ENCODE measurements around the gene NELL1.

NELL1 gene

GRCh38 chr11:21350613-21351012, 681.2 kb downstream of the NELL1 start:
- Histone ChIP-seq H3K9me3 (ENCODE audit: low read length) (no peaks in the 10 kb centered on the region), H3K27ac (ENCODE audit: low read depth, low read length) (no peak overlapping the region), H3K27me3 (ENCODE audit: control insufficient read depth in 1 of 2, insufficient read depth in 2 of 2, low read length in 2 of 2) (no peaks in the 10 kb centered on the region), H3K4me1 (ENCODE audit: insufficient read depth, low read length) (no peaks in the 10 kb centered on the region), H3K36me3 (ENCODE audit: insufficient read depth, low read length) (no peaks in the 10 kb centered on the region), H3K4me3 (ENCODE audit: low read depth in 1 of 2, low read length in 2 of 2) (no peak overlapping the region), H3K9ac (ENCODE audit: low read length) (no peak overlapping the region)

- Histone ChIP-seq H3K9ac (ENCODE audit: low read length) (no peak overlapping the region), H3K4me3 (ENCODE audit: low read depth in 1 of 2, low read length in 2 of 2) (no peak overlapping the region), H3K36me3 (ENCODE audit: insufficient read depth, low read length) (no peaks in the 10 kb centered on the region), H3K9me3 (ENCODE audit: low read length) (no peaks in the 10 kb centered on the region), H3K27me3 (ENCODE audit: control insufficient read depth in 1 of 2, insufficient read depth in 2 of 2, low read length in 2 of 2) (no peaks in the 10 kb centered on the region), H3K4me1 (ENCODE audit: insufficient read depth, low read length) (no peaks in the 10 kb centered on the region), H3K27ac (ENCODE audit: low read depth, low read length) (no peak overlapping the region)
Observed at GRCh38 chr11:21353425-21353824, 684.0 kb downstream of the NELL1 start.

- H3K27ac ChIP-seq (ENCODE audit: low read depth, low read length), result no peak overlapping the region
- H3K4me3 ChIP-seq (ENCODE audit: low read depth in 1 of 2, low read length in 2 of 2), result no peak overlapping the region
- no peaks in the 10 kb centered on the region for H3K9me3 ChIP-seq (ENCODE audit: low read length)
- no peaks in the 10 kb centered on the region for H3K27me3 ChIP-seq (ENCODE audit: control insufficient read depth in 1 of 2, insufficient read depth in 2 of 2, low read length in 2 of 2)
- no peak overlapping the region for H3K9ac ChIP-seq (ENCODE audit: low read length)
- no peaks in the 10 kb centered on the region for H3K36me3 ChIP-seq (ENCODE audit: insufficient read depth, low read length)
- H3K4me1 ChIP-seq (ENCODE audit: insufficient read depth, low read length), result no peaks in the 10 kb centered on the region
Observed at GRCh38 chr11:21364866-21365624, 695.7 kb downstream of the NELL1 start.

- Histone ChIP-seq H3K4me1 (ENCODE audit: insufficient read depth, low read length) (no peaks in the 10 kb centered on the region), H3K27me3 (ENCODE audit: control insufficient read depth in 1 of 2, insufficient read depth in 2 of 2, low read length in 2 of 2) (no peaks in the 10 kb centered on the region), H3K36me3 (ENCODE audit: insufficient read depth, low read length) (no peaks in the 10 kb centered on the region), H3K9ac (ENCODE audit: low read length) (no peak overlapping the region), H3K9me3 (ENCODE audit: low read length) (no peaks in the 10 kb centered on the region), H3K4me3 (ENCODE audit: low read depth in 1 of 2, low read length in 2 of 2) (no peak overlapping the region), H3K27ac (ENCODE audit: low read depth, low read length) (no peak overlapping the region)
Observed at GRCh38 chr11:21369947-21370346, 700.6 kb downstream of the NELL1 start.

GRCh38 chr11:21371044-21371443, 701.7 kb downstream of the NELL1 start:
- no peak overlapping the region for H3K9ac ChIP-seq (ENCODE audit: low read length)
- H3K36me3 ChIP-seq (ENCODE audit: insufficient read depth, low read length), result no peaks in the 10 kb centered on the region
- no peak overlapping the region for H3K27ac ChIP-seq (ENCODE audit: low read depth, low read length)
- H3K27me3 ChIP-seq (ENCODE audit: control insufficient read depth in 1 of 2, insufficient read depth in 2 of 2, low read length in 2 of 2), result no peaks in the 10 kb centered on the region
- H3K4me1 ChIP-seq (ENCODE audit: insufficient read depth, low read length), result no peaks in the 10 kb centered on the region
- no peak overlapping the region for H3K4me3 ChIP-seq (ENCODE audit: low read depth in 1 of 2, low read length in 2 of 2)
- no peaks in the 10 kb centered on the region for H3K9me3 ChIP-seq (ENCODE audit: low read length)

- H3K9me3 ChIP-seq (ENCODE audit: low read length), result no peaks in the 10 kb centered on the region
- no peaks in the 10 kb centered on the region for H3K27me3 ChIP-seq (ENCODE audit: control insufficient read depth in 1 of 2, insufficient read depth in 2 of 2, low read length in 2 of 2)
- no peaks in the 10 kb centered on the region for H3K4me1 ChIP-seq (ENCODE audit: insufficient read depth, low read length)
- H3K4me3 ChIP-seq (ENCODE audit: low read depth in 1 of 2, low read length in 2 of 2), result no peak overlapping the region
- H3K9ac ChIP-seq (ENCODE audit: low read length), result no peak overlapping the region
- no peak overlapping the region for H3K27ac ChIP-seq (ENCODE audit: low read depth, low read length)
- H3K36me3 ChIP-seq (ENCODE audit: insufficient read depth, low read length), result no peaks in the 10 kb centered on the region
Observed at GRCh38 chr11:21372672-21373071, 703.3 kb downstream of the NELL1 start.

- H3K36me3 ChIP-seq (ENCODE audit: insufficient read depth, low read length), result no peaks in the 10 kb centered on the region
- no peaks in the 10 kb centered on the region for H3K4me1 ChIP-seq (ENCODE audit: insufficient read depth, low read length)
- no peak overlapping the region for H3K4me3 ChIP-seq (ENCODE audit: low read depth in 1 of 2, low read length in 2 of 2)
- no peaks in the 10 kb centered on the region for H3K9me3 ChIP-seq (ENCODE audit: low read length)
- no peak overlapping the region for H3K27ac ChIP-seq (ENCODE audit: low read depth, low read length)
- no peak overlapping the region for H3K9ac ChIP-seq (ENCODE audit: low read length)
- H3K27me3 ChIP-seq (ENCODE audit: control insufficient read depth in 1 of 2, insufficient read depth in 2 of 2, low read length in 2 of 2), result no peaks in the 10 kb centered on the region
Observed at GRCh38 chr11:21374376-21374775, 705.0 kb downstream of the NELL1 start.

GRCh38 chr11:21385669-21386440, 716.5 kb downstream of the NELL1 start:
- Histone ChIP-seq H3K27me3 (ENCODE audit: control insufficient read depth in 1 of 2, insufficient read depth in 2 of 2, low read length in 2 of 2) (no peaks in the 10 kb centered on the region), H3K9ac (ENCODE audit: low read length) (no peak overlapping the region), H3K9me3 (ENCODE audit: low read length) (no peaks in the 10 kb centered on the region), H3K36me3 (ENCODE audit: insufficient read depth, low read length) (no peaks in the 10 kb centered on the region), H3K27ac (ENCODE audit: low read depth, low read length) (no peak overlapping the region), H3K4me1 (ENCODE audit: insufficient read depth, low read length) (no peaks in the 10 kb centered on the region), H3K4me3 (ENCODE audit: low read depth in 1 of 2, low read length in 2 of 2) (no peak overlapping the region)

GRCh38 chr11:21390430-21390829, 721.0 kb downstream of the NELL1 start:
- H3K4me1 ChIP-seq (ENCODE audit: insufficient read depth, low read length), result no peaks in the 10 kb centered on the region
- no peak overlapping the region for H3K27ac ChIP-seq (ENCODE audit: low read depth, low read length)
- no peaks in the 10 kb centered on the region for H3K27me3 ChIP-seq (ENCODE audit: control insufficient read depth in 1 of 2, insufficient read depth in 2 of 2, low read length in 2 of 2)
- H3K9ac ChIP-seq (ENCODE audit: low read length), result no peak overlapping the region
- H3K4me3 ChIP-seq (ENCODE audit: low read depth in 1 of 2, low read length in 2 of 2), result no peak overlapping the region
- no peaks in the 10 kb centered on the region for H3K36me3 ChIP-seq (ENCODE audit: insufficient read depth, low read length)
- H3K9me3 ChIP-seq (ENCODE audit: low read length), result no peaks in the 10 kb centered on the region

- Histone ChIP-seq H3K9me3 (ENCODE audit: low read length) (no peaks in the 10 kb centered on the region), H3K4me3 (ENCODE audit: low read depth in 1 of 2, low read length in 2 of 2) (no peak overlapping the region), H3K27me3 (ENCODE audit: control insufficient read depth in 1 of 2, insufficient read depth in 2 of 2, low read length in 2 of 2) (no peaks in the 10 kb centered on the region), H3K4me1 (ENCODE audit: insufficient read depth, low read length) (no peaks in the 10 kb centered on the region), H3K9ac (ENCODE audit: low read length) (no peak overlapping the region), H3K36me3 (ENCODE audit: insufficient read depth, low read length) (no peaks in the 10 kb centered on the region), H3K27ac (ENCODE audit: low read depth, low read length) (no peak overlapping the region)
Observed at GRCh38 chr11:21396342-21397008, 727.1 kb downstream of the NELL1 start.

GRCh38 chr11:21398195-21398594, 728.8 kb downstream of the NELL1 start:
- no peak overlapping the region for H3K9ac ChIP-seq (ENCODE audit: low read length)
- H3K27ac ChIP-seq (ENCODE audit: low read depth, low read length), result no peak overlapping the region
- H3K4me1 ChIP-seq (ENCODE audit: insufficient read depth, low read length), result no peaks in the 10 kb centered on the region
- H3K9me3 ChIP-seq (ENCODE audit: low read length), result no peaks in the 10 kb centered on the region
- no peaks in the 10 kb centered on the region for H3K27me3 ChIP-seq (ENCODE audit: control insufficient read depth in 1 of 2, insufficient read depth in 2 of 2, low read length in 2 of 2)
- no peak overlapping the region for H3K4me3 ChIP-seq (ENCODE audit: low read depth in 1 of 2, low read length in 2 of 2)
- no peaks in the 10 kb centered on the region for H3K36me3 ChIP-seq (ENCODE audit: insufficient read depth, low read length)

Data from muscle layer of colon (tissue), 2 donors.